ENCODE data around the gene ELMO2.

GRCh38 chr20:46400828-46401477 is 5.5 kb downstream of the ELMO2 start:
- TF ChIP-seq CTCF (IDR thresholded peaks at IDR 0.05) (no peak), POLR2A (IDR thresholded peaks at IDR 0.05) (no peak)
